HUES64 (cell line): ENCODE data around the gene SEMA3G.

Experiments used
- H3K27ac ChIP-seq: 2 replicates; pipeline ENCODE4 v1.7.0; 2013; ENCODE audit warnings: low read depth, low read length, inconsistent platforms
- H3K27me3 ChIP-seq: 2 replicates; pipeline ENCODE4 v1.6.1; 2013; ENCODE audit warnings: mild to moderate bottlenecking, low read length; ENCODE audit not compliant: insufficient read depth
- H3K36me3 ChIP-seq: 2 replicates; pipeline ENCODE4 v1.6.1; 2013; ENCODE audit warnings: mild to moderate bottlenecking, low read length; ENCODE audit not compliant: insufficient read depth
- H3K4me1 ChIP-seq: 2 replicates; pipeline ENCODE4 v1.6.1; 2013; ENCODE audit warnings: mild to moderate bottlenecking, low read length, moderate library complexity; ENCODE audit not compliant: insufficient read depth
- H3K4me3 ChIP-seq: 2 replicates; pipeline ENCODE4 v1.5.1; 2013; ENCODE audit warnings: mild to moderate bottlenecking, low read length, moderate library complexity
- H3K9ac ChIP-seq: 2 replicates; pipeline ENCODE4 v1.6.1; 2013; ENCODE audit warnings: mild to moderate bottlenecking, low read depth, low read length
- H3K9me3 ChIP-seq: 2 replicates; pipeline ENCODE4 v1.6.1; 2013; ENCODE audit warnings: low read depth, low read length; ENCODE audit not compliant: insufficient read depth
- WGBS: fragments of 150-250, 120-280 bp; methylation state at CpG from one replicate; pipeline ENCODE4 v1.1.7; 2013; ENCODE audit warnings: missing lambda C conversion rate; 5-methylcytosine and 5-hydroxymethylcytosine counted together

SEMA3G gene

DNA sequence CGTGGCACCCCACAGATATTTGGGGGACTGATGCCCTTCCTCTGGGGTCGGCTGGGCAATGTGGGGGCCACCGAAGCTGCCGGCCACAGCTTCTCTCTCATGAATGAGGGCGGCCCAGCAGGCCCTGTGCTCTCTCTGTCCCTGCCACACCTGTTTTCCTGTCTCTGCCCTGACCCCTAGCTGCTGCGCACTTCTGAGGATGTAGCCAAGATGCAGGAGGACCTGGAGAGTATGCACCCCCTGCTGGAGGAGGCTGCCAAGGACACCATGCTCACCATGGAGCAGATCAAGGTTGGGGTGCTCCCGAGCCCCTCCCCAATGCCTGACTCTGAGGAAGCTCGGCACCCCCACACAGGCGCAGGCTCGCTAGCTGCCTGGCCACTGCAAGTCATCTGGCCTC lies 59.7 kb downstream of the SEMA3G start:
- Histone ChIP-seq H3K27ac (no peak overlapping the region), H3K9ac (no peak overlapping the region), H3K27me3 (no peaks in the 10 kb centered on the region), H3K36me3 (no peaks in the 10 kb centered on the region), H3K4me3 (no peak overlapping the region), H3K9me3 (no peaks in the 10 kb centered on the region), H3K4me1 (no peaks in the 10 kb centered on the region)
- WGBS = 49% methylated on average over 10 of the region's 10 CpGs

- no peaks in the 10 kb centered on the region for H3K9me3 ChIP-seq
- H3K9ac ChIP-seq = no peak overlapping the region
- no peaks in the 10 kb centered on the region for H3K4me1 ChIP-seq
- no peak overlapping the region for H3K4me3 ChIP-seq
- no peak overlapping the region for H3K27ac ChIP-seq
- WGBS = 94% methylated on average over 9 of the region's 9 CpGs
- H3K27me3 ChIP-seq = no peaks in the 10 kb centered on the region
- no peaks in the 10 kb centered on the region for H3K36me3 ChIP-seq
Observed at GRCh38 chr3:52384019-52384761, 60.7 kb downstream of the SEMA3G start.

- 94% methylated on average over 14 of the region's 14 CpGs for WGBS
- Histone ChIP-seq H3K36me3 (no peaks in the 10 kb centered on the region), H3K4me3 (no peak overlapping the region), H3K27ac (no peak overlapping the region), H3K9ac (no peak overlapping the region), H3K27me3 (no peaks in the 10 kb centered on the region), H3K9me3 (no peaks in the 10 kb centered on the region), H3K4me1 (no peaks in the 10 kb centered on the region)
Observed at GRCh38 chr3:52383446-52383845, 61.5 kb downstream of the SEMA3G start.
